ENCODE data around the gene SYT7. TPM values are rescaled to one million over a fixed set of nuclear protein-coding genes. Genes with fewer than 3 reads are reported as not detected.
A peak's percentile ranks its signal among the peaks of the same experiment; 100 is the strongest.

Gene SYT7
- total and polyA plus RNA-seq, 2 of the 8 experiments (the other 6 are each of a cell fraction or from before 2014, with no cell fraction given) = 9.6 to 10.5 TPM

- Histone ChIP-seq H3K23ac (ENCODE audit: insufficient read length) (no peak overlapping the region), H3K4me1 (replicated peaks in 1 of 4; ENCODE audit: control insufficient read depth in 3 of 4, insufficient read depth in 4 of 4, low read length in 3 of 4) (peaks cover 0 to 9% (median 6%) of the 10 kb centered on the region in 4 experiments; a peak in 5 of 7 replicates), H3K14ac (ENCODE audit: insufficient read length) (no peak overlapping the region), H2BK120ac (replicated peaks; ENCODE audit: low read depth, low read length) (no peak overlapping the region), H4K20me1 (replicated peaks in 1 of 2; ENCODE audit: control insufficient read depth in 1 of 2, insufficient read depth in 2 of 2, low read length in 2 of 2) (peaks cover 0 to 9% of the 10 kb centered on the region in 2 experiments), H3K23me2 (ENCODE audit: low read depth, low read length) (peaks cover 12% of the 10 kb centered on the region; the same call in 1 of the 2 replicates), H3K4me3 (ENCODE audit: extremely low read depth in 1 of 4, insufficient read depth in 2 of 4, low read depth in 3 of 4, low read length in 4 of 4) (no peak overlapping the region), H4K5ac (ENCODE audit: insufficient read length, low read depth, low read length) (no peak overlapping the region), H4K91ac (replicated peaks; ENCODE audit: insufficient read length, low read length) (peak overlapping the region; percentile 45), H3K18ac (ENCODE audit: extremely low read depth, low read length) (0 out of 2 replicates have a peak overlapping the region, but pooled peaks have one; percentile 15), H4K8ac (ENCODE audit: extremely low read depth, insufficient read depth, low read length) (no peak overlapping the region), H2AFZ (ENCODE audit: low read length) (no peak overlapping the region), H3K9ac (replicated peaks in 1 of 4; ENCODE audit: extremely low read depth in 1 of 4, low read depth in 3 of 4, low read length in 3 of 4) (no peak overlapping the region), H3K79me1 (ENCODE audit: low read depth, low read length) (no peaks in the 10 kb centered on the region), H3K9me3 (ENCODE audit: insufficient read depth in 2 of 2, low read depth in 1 of 2, low read length in 1 of 2) (no peaks in the 10 kb centered on the region), H2BK12ac (ENCODE audit: low read depth, low read length) (peak overlapping the region; percentile 60; the same call in 1 of the 2 replicates), H3K27ac (ENCODE audit: low read depth, low read length) (no peak overlapping the region), H2BK5ac (ENCODE audit: low read depth, low read length) (peak overlapping the region; percentile 13; the same call in 1 of the 2 replicates), H2BK20ac (ENCODE audit: low read length) (peak overlapping the region; percentile 91), H2BK15ac (ENCODE audit: low read length) (peak overlapping the region; percentile 97; the same call in 1 of the 2 replicates), H3K4me2 (ENCODE audit: insufficient read depth in 1 of 2, low read depth in 2 of 2, low read length in 2 of 2) (no peak overlapping the region), H2AK5ac (ENCODE audit: low read depth, low read length) (peak overlapping the region; percentile 65), H3K27me3 (replicated peaks in 1 of 4; ENCODE audit: control insufficient read depth in 3 of 4, extremely low read depth in 1 of 4, insufficient read depth in 3 of 4, low read length in 3 of 4) (peaks cover 0 to 8% (median 4%) of the 10 kb centered on the region in 4 experiments; a peak in 4 of 7 replicates), H3K36me3 (ENCODE audit: control insufficient read depth in 2 of 4, insufficient read depth in 4 of 4, low read length in 3 of 4) (no peaks in the 10 kb centered on the region), H3K79me2 (ENCODE audit: control insufficient read depth in 1 of 2, insufficient read depth in 2 of 2, low read length in 2 of 2) (no peaks in the 10 kb centered on the region), H3K56ac (replicated peaks; ENCODE audit: insufficient read length, low read depth, low read length) (peak overlapping the region; percentile 97), H3K4ac (replicated peaks; ENCODE audit: insufficient read length, low read depth, low read length) (peak overlapping the region; percentile 78)
- ChIA-PET POLR2A (ENCODE audit: partially characterized antibody) (no interaction called here), CTCF (ENCODE audit: partially characterized antibody) (interaction anchor here (1.1 to 57.8 kb wide), 2 partner anchors 21 to 50 kb away, joined by 4 to 2106 read pairs; partner anchors contain the start of gene LRRC10B)
- FAIRE-seq = no peak
- 88 to 100% methylated on average over 5 to 13 of the region's 15 CpGs for WGBS, 2 experiments (ENCODE audit: extremely low coverage in 1 of 2, insufficient coverage in 1 of 2, insufficient read length in 1 of 2, insufficient replicate concordance in 2 of 2, low coverage in 1 of 2, low lambda C conversion rate in 2 of 2, missing lambda C conversion rate in 1 of 2)
- DNase-seq (ENCODE audit: low read depth in 1 of 2, low spot score in 2 of 2) = no peak
- TF ChIP-seq CREB1 (IDR thresholded peaks at IDR 0.05) (no peak), SP1 (IDR thresholded peaks at IDR 0.05; ENCODE audit: low read depth, low read length) (no peak), SIRT6 (IDR thresholded peaks at IDR 0.05; ENCODE audit: low read length) (no peak), RXRA (IDR thresholded peaks at IDR 0.05; ENCODE audit: insufficient read depth, low read depth, low read length) (no peak), CBX8 (IDR thresholded peaks at IDR 0.05; ENCODE audit: borderline replicate concordance, low read depth, low read length) (no peak), CTCF (IDR thresholded peaks at IDR 0.05; ENCODE audit: control extremely low read depth in 1 of 3, insufficient read depth in 1 of 3, low read depth in 1 of 3, low read length in 3 of 3) (no peak), ATF2 (IDR thresholded peaks at IDR 0.05; ENCODE audit: low read length) (no peak), SUZ12 (IDR thresholded peaks at IDR 0.05; ENCODE audit: low read length) (no peak)
Observed at GRCh38 chr11:61496602-61497400, 84.1 kb downstream of the SYT7 start.

All from H1 (cell line).